Right kidney (tissue), 1 donor: ENCODE measurements around the gene LRIT3.
"Not testable (repeated sequence)": the region's sequence is repeated elsewhere in the genome, so short reads cannot be mapped to it uniquely, and the experiment has no call there.

Experiments
- DNase-seq: peaks from one replicate; pipeline ENCODE4 v3.0.0-alpha.2; 2016

Gene LRIT3

GRCh38 chr4:109850601-109851000, 2.7 kb downstream of the LRIT3 start:
- no peak for DNase-seq

DNA sequence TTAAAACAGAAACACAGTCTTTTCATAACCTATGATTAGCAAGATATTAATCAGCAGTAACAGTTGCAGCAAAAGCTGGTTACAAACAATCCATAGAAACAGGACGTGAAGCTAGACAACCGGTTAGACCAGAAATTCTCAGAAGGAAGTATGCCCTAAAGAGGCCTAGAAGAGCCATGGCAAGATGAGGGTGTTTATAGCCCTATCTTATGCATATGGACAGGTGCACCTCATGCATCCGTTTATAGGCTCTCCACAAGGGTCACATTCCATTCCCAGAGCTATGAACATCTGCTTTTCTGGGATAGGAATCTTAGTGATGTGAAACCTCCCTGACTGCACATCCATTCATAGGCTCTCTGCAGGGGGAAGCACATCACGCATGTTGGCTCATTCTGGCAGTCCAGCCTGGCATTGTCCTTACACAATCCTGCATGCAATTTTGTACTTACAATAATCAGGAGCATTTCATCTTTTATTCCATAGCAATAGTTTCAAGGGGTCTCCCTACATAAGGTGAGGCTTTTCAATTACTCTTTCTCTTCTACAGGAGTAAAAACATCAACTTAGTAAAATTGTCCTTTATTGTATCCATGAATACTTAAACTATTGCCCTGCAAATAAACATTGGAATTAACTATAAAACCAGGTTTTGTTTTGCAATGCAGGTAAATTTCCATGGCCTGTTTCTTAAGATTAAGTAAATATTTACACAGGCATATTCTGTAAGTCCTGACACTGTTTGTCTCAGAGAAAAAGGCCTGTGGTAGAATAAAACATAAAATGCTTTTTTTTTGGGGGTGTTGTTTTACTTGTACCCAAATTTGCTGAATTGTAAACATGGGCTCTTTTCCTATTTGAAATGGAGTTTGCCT, 11.8 kb downstream of the LRIT3 start:
- DNase-seq = not testable (repeated sequence)

- DNase-seq = no peak
Observed at GRCh38 chr4:109861271-109861670, 13.4 kb downstream of the LRIT3 start.

- no peak for DNase-seq
Observed at GRCh38 chr4:109861916-109862511, 14.1 kb downstream of the LRIT3 start.

- no peak for DNase-seq
Observed at GRCh38 chr4:109864134-109864533, 16.2 kb downstream of the LRIT3 start.

- DNase-seq = no peak
Observed at GRCh38 chr4:109870061-109870460, 22.2 kb downstream of the LRIT3 start.

- no peak for DNase-seq
Observed at GRCh38 chr4:109872065-109872464, 24.2 kb downstream of the LRIT3 start.

DNA sequence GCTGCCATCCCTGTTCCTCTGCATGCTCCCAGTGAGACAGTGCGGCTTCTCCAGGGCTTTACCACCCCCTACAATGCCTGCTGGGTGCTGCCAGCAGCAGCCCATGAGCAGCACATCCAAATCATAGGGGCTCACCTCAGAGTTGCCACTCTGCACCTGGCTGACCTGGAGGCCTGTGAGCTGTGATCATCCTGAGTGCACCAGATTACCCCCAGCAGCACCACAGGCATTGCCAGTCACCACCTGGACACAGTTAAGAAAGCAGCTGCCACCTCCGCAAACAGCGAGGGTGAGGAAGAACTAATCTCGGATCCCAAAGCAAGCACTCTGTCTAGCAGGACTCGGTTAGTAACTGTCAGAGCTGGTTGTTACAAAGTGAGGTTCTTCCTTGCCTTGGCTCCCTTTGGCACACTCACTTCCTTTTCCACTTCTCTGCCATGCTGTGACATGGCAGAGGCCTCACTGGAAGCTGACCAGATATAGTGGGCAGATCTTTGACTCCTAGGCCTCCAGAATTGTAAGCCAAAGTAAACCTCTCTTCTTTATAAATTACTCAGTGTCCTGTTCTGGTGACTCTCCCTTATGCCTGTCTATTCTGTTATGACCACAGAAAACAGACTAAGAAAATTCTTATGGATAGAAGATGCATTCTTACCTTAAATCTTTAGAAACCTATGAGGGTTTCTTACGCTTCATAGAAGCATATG, 25.2 kb downstream of the LRIT3 start:
- DNase-seq = no peak

- DNase-seq = no peak
Observed at GRCh38 chr4:109873791-109874514, 26.0 kb downstream of the LRIT3 start.

DNA sequence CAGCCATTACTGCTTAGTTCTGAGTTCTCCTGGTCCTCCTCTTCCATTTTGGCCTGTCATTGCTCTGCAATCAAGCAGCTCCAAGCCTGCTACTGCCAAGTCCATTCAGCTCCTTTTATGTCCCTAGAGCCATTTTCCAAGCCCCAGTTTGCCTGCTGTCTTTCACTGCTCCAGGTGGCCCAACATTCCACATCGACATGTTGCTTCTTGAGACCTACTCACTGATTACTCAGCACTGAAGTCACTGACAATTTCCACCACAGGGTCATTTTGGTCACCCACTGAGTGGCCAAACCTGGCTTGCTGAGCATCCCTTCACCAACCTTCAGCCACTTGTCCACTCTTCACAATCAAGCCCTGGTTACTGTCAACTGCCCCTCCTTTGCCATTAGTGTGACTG, 27.2 kb downstream of the LRIT3 start:
- DNase-seq = no peak

- not testable (repeated sequence) for DNase-seq
Observed at GRCh38 chr4:109875553-109875952, 27.6 kb downstream of the LRIT3 start.

- no peak for DNase-seq
Observed at GRCh38 chr4:109876634-109877265, 28.8 kb downstream of the LRIT3 start.

DNA sequence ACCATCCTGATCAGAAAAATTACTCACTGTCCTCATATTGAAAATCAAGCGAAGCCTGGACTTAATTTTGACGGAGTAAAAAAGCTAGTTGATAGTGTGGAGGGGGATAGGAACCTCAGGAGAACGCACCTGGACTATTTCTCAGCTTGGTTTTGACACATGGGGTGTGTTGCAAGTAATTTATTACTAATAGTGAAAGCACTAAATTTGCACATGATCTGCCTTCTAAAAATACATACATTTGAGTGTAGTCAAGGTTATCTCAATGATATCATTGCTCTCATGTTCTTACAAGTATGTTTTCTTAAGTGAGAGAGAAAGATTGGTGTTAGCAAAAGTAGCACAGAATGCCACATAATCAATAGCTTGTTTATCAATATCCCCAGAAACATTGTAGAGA, 29.5 kb downstream of the LRIT3 start:
- DNase-seq = no peak

DNA sequence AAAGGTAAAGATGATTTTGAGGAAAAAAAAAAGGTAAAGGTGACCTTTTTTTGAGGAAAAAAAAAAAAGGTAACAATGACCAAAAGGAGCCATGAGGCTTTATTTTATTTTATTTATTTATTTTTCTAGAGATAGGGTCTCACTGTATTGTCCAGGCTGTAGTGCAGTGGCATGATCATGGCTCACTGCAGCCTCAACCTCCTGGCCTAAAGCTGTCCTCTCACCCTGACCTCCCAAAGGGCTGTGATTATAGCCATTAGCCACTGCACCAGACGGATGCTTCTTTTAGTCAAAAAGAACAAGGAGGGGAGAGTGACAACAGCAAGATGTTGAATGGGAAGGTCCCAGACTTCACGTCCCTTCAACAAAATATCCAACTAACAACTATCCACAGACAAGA, 30.4 kb downstream of the LRIT3 start:
- DNase-seq = no peak

- DNase-seq = no peak
Observed at GRCh38 chr4:109879081-109879480, 31.2 kb downstream of the LRIT3 start.

- no peak for DNase-seq
Observed at GRCh38 chr4:109879636-109880314, 31.9 kb downstream of the LRIT3 start.

DNA sequence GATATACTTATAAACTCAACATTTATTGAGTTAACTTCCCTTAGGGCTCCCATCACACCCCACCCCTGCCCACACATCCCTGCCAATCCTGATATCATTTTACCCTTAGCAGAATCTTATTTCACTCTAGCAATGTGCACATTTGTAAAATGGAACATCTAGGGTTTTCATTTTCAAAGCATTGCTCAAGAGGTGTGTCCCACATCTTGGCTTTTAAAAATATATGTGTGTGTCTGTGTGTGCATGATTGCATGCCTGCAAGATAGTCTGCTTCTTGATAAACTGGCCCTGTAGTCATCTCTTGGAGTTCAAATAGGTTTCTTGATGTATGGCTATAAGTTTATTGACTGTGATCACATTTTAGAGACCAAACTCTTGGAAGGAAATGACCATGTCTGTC, 38.4 kb downstream of the LRIT3 start:
- no peak for DNase-seq

GRCh38 chr4:109887071-109887470, 39.2 kb downstream of the LRIT3 start:
- no peak for DNase-seq

GRCh38 chr4:109890076-109890475, 42.2 kb downstream of the LRIT3 start:
- no peak for DNase-seq

GRCh38 chr4:109902559-109903251, 54.8 kb downstream of the LRIT3 start:
- no peak for DNase-seq

DNA sequence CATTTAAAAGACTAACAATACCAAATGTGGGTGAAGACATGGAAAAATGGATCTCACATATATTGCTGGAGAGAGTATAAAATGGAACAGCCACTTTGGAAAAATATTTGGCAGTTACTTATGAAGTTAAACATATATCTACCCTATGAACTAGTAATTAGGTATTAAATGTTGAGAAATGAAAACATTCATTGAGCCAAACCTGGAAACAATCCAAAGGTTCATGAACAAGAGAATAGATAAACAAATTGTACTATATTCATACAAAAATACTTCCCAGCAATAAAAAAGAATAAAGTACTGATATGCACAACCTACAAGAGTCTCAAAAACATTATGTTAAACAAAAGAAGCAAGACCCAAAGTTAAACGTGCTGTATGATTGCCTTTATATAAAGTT, 60.8 kb downstream of the LRIT3 start:
- DNase-seq = no peak
